Stimulated activated CD8-positive, alpha-beta memory T cell treated with anti-CD3 and anti-CD28 coated beads, Interleukin-4, amount 100 ng/mL, for 24 hours (primary cell): ENCODE data around the gene USO1.
"Not testable (repeated sequence)": the region's sequence is repeated elsewhere in the genome, so short reads cannot be mapped to it uniquely, and the experiment has no call there.

ENCODE experiments used
- DNase-seq: peaks from one replicate; pipeline ENCODE4 v3.0.0-alpha.2; 2020; ENCODE audit warnings: low read depth

Gene USO1

GRCh38 chr4:75752637-75753036, 28.3 kb downstream of the USO1 start:
- no peak for DNase-seq

GRCh38 chr4:75769036-75769435, 44.7 kb downstream of the USO1 start:
- no peak for DNase-seq

- DNase-seq = no peak
Observed at GRCh38 chr4:75771607-75772006, 47.2 kb downstream of the USO1 start.

- DNase-seq = no peak
Observed at GRCh38 chr4:75777589-75777988, 53.2 kb downstream of the USO1 start.

GRCh38 chr4:75779105-75779757, 54.9 kb downstream of the USO1 start:
- no peak for DNase-seq

GRCh38 chr4:75781305-75781704, 56.9 kb downstream of the USO1 start:
- no peak for DNase-seq

- DNase-seq = no peak
Observed at GRCh38 chr4:75786526-75786925, 62.1 kb downstream of the USO1 start.

GRCh38 chr4:75786938-75787337, 62.6 kb downstream of the USO1 start:
- no peak for DNase-seq

GRCh38 chr4:75790024-75790423, 65.6 kb downstream of the USO1 start:
- DNase-seq = no peak

GRCh38 chr4:75800972-75801371, 76.6 kb downstream of the USO1 start:
- no peak for DNase-seq

- not testable (repeated sequence) for DNase-seq
Observed at GRCh38 chr4:75806035-75806434, 81.7 kb downstream of the USO1 start.

GRCh38 chr4:75817901-75818300, 93.5 kb downstream of the USO1 start:
- no peak for DNase-seq

GRCh38 chr4:75819121-75819520, 94.7 kb downstream of the USO1 start:
- DNase-seq = no peak

GRCh38 chr4:75820197-75820596, 95.8 kb downstream of the USO1 start:
- DNase-seq = no peak

GRCh38 chr4:75820676-75821075, 96.3 kb downstream of the USO1 start:
- DNase-seq = no peak

- DNase-seq = no peak
Observed at GRCh38 chr4:75821216-75821615, 96.8 kb downstream of the USO1 start.

GRCh38 chr4:75821966-75822365, 97.6 kb downstream of the USO1 start:
- DNase-seq = no peak

- DNase-seq = no peak
Observed at GRCh38 chr4:75822416-75822815, 98.0 kb downstream of the USO1 start.

GRCh38 chr4:75823812-75824211, 99.4 kb downstream of the USO1 start:
- no peak for DNase-seq

GRCh38 chr4:75830906-75831305, 106.5 kb downstream of the USO1 start:
- DNase-seq = no peak

GRCh38 chr4:75831856-75832405, 107.6 kb downstream of the USO1 start:
- DNase-seq = no peak

GRCh38 chr4:75834095-75834771, 109.9 kb downstream of the USO1 start:
- no peak for DNase-seq

GRCh38 chr4:75834772-75835154, 110.4 kb downstream of the USO1 start:
- no peak for DNase-seq
